ENCODE data around the gene DDX42.
"Not testable (repeated sequence)": the region's sequence is repeated elsewhere in the genome, so short reads cannot be mapped to it uniquely, and the experiment has no call there.

The DDX42 gene

DNA sequence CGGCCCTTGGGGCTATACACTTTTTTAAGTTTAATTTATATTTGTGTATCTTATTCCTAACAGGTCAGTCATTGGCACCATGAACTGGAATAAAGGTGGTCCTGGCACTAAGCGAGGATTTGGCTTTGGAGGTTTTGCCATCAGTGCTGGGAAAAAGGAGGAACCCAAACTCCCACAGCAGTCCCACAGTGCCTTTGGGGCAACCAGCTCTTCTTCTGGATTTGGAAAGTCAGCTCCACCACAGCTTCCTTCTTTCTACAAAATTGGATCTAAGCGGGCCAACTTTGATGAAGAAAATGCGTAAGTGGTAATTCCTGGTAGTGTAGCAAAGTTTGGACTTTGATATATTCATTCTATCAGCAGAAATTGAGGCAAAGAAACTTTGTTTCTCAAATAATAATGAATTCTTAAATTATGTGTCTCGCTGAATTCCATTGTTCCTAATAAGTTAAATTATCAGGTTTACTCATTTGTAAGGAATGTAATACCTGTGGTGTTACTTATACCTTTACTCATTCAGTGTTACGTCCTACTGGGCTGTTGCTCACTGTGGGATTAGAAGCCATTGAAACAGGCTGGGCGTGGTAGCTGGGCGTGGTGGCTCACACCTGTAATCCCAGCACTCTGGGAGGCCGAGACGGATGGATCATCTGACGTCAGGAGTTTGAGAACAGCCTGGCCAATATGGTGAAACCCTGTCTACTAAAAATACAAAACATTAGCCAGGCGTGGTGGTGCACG lies 13.2 kb downstream of the DDX42 start:
- no peaks in the 10 kb centered on the region for H3K27me3 ChIP-seq (replicated peaks in 2 of 5; ENCODE audit: control insufficient read depth in 4 of 5, insufficient read depth in 5 of 5, low read length in 4 of 5)
- H3K4me3 ChIP-seq (ENCODE audit: control insufficient read depth in 1 of 7, extremely low read depth in 1 of 7, insufficient read depth in 4 of 7, low read depth in 2 of 7, low read length in 6 of 7): no peak overlapping the region
- no peaks in the 10 kb centered on the region for H3K9me3 ChIP-seq (ENCODE audit: control extremely low read depth in 1 of 5, control insufficient read depth in 4 of 5, insufficient read depth in 2 of 5, low read depth in 1 of 5, low read length in 4 of 5)
- ChIA-PET POLR2A (no interaction called here), CTCF (interaction anchor here (1.3 to 2.1 kb wide), 4 partner anchors 11 to 33 kb away, joined by 4 to 8 read pairs (median 4); no protein-coding TSS in a partner anchor)
- DNase-seq: no peak
- H3K4me1 ChIP-seq (ENCODE audit: control extremely low read depth in 1 of 4, control insufficient read depth in 4 of 4, insufficient read depth in 4 of 4, low read length in 3 of 4): no peaks in the 10 kb centered on the region
- H3K36me3 ChIP-seq (ENCODE audit: control insufficient read depth in 4 of 4, insufficient read depth in 4 of 4, low read length in 3 of 4): peaks cover 16 to 56% (median 39%) of the 10 kb centered on the region in 4 experiments
- peak overlapping the region in 1 of 2 experiments; percentile 25 for H3K27ac ChIP-seq (ENCODE audit: insufficient read depth in 1 of 2, low read depth in 1 of 2, low read length in 2 of 2, poor library complexity in 1 of 2, severe bottlenecking in 2 of 2)
- 96% methylated on average over 6 of the region's 13 CpGs for WGBS (ENCODE audit: insufficient coverage)

DNA sequence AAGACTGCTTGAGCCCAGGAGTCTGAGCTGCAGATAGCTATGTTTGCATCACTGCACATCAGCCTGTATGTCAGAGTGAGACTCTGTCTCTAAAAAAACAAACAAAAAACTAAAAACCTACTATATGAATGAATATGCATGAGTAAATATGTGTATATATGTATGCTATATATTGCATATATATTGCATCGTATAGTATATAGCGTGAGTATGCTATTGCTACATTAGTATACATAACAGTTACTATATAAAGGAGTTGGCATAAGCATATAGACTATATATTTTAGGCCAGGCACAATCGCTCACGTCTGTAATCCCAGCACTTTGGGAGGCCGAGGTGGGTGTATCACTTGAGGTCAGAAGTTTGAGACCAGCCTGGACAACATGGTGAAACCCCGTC lies 16.1 kb downstream of the DDX42 start:
- H3K4me3 ChIP-seq (ENCODE audit: control insufficient read depth in 1 of 7, extremely low read depth in 1 of 7, insufficient read depth in 4 of 7, low read depth in 2 of 7, low read length in 6 of 7): no peak overlapping the region
- peaks cover 13 to 78% (median 45%) of the 10 kb centered on the region in 4 experiments for H3K36me3 ChIP-seq (ENCODE audit: control insufficient read depth in 4 of 4, insufficient read depth in 4 of 4, low read length in 3 of 4)
- no peaks in the 10 kb centered on the region for H3K27me3 ChIP-seq (replicated peaks in 2 of 5; ENCODE audit: control insufficient read depth in 4 of 5, insufficient read depth in 5 of 5, low read length in 4 of 5)
- DNase-seq: no peak
- POLR2A ChIA-PET: interaction anchor here (0.7 kb wide), 1 partner anchor 93 kb away, joined by 3 read pairs; no protein-coding TSS in a partner anchor
- H3K9me3 ChIP-seq (ENCODE audit: control extremely low read depth in 1 of 5, control insufficient read depth in 4 of 5, insufficient read depth in 2 of 5, low read depth in 1 of 5, low read length in 4 of 5): no peaks in the 10 kb centered on the region
- H3K4me1 ChIP-seq (ENCODE audit: control extremely low read depth in 1 of 4, control insufficient read depth in 4 of 4, insufficient read depth in 4 of 4, low read length in 3 of 4): no peaks in the 10 kb centered on the region
- CTCF ChIA-PET: no interaction called here
- no peak overlapping the region for H3K27ac ChIP-seq (ENCODE audit: insufficient read depth in 1 of 2, low read depth in 1 of 2, low read length in 2 of 2, poor library complexity in 1 of 2, severe bottlenecking in 2 of 2)
- WGBS (ENCODE audit: insufficient coverage): 97% methylated on average over 4 of the region's 6 CpGs

DNA sequence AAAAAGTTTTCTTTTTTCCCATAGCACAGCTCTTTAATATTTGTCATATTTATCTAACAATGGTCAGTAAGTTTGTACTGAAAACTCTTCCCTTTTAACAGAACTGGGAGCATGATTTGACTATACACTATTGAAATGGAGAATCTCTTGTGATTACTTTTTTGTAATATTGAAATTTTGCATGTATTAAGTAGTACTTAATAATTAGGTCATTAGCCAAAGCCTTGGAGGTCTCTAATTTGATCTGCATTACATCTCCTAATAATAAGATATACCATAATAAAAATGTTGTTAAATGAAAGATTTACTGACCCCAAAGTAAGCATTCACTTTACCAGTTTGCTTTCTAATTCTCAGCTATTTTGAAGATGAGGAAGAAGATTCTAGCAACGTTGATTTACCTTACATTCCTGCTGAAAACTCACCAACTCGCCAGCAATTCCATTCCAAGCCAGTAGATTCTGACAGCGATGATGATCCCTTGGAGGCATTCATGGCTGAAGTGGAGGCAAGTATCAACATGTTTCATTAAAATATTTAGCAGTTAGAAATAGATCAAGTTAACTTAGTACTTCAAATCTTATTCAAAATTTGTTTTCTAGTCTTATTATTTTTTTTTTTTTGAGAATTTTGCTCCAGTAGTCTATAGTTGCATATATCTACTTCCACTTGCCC lies 18.2 kb downstream of the DDX42 start:
- peaks cover 16 to 84% (median 53%) of the 10 kb centered on the region in 4 experiments for H3K36me3 ChIP-seq (ENCODE audit: control insufficient read depth in 4 of 4, insufficient read depth in 4 of 4, low read length in 3 of 4)
- no peak overlapping the region for H3K27ac ChIP-seq (ENCODE audit: insufficient read depth in 1 of 2, low read depth in 1 of 2, low read length in 2 of 2, poor library complexity in 1 of 2, severe bottlenecking in 2 of 2)

DNA sequence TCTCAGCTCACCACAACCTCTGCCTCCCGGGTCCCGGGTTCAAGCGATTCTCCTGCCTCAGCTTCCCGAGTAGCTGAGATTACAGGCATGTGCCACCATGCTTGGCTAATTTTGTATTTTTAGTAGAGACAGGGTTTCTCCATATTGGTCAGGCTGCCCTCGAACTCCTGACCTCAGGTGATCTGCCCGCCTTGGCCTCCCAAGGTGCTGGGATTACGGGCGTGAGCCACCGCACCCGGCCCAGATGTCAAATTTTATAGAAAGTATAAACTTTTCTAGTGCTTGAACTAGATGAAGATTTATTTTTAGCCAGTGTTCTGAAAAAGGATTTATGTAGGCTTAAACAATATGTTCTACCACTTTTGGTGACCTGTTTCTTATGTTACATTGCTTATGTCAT lies 22.4 kb downstream of the DDX42 start:
- H3K27me3 ChIP-seq (replicated peaks in 2 of 5; ENCODE audit: control insufficient read depth in 4 of 5, insufficient read depth in 5 of 5, low read length in 4 of 5); H3K9me3 ChIP-seq (ENCODE audit: control extremely low read depth in 1 of 5, control insufficient read depth in 4 of 5, insufficient read depth in 2 of 5, low read depth in 1 of 5, low read length in 4 of 5); H3K4me1 ChIP-seq (ENCODE audit: control extremely low read depth in 1 of 4, control insufficient read depth in 4 of 4, insufficient read depth in 4 of 4, low read length in 3 of 4); H3K4me3 ChIP-seq (ENCODE audit: control insufficient read depth in 1 of 7, extremely low read depth in 1 of 7, insufficient read depth in 4 of 7, low read depth in 2 of 7, low read length in 6 of 7); DNase-seq; H3K27ac ChIP-seq (ENCODE audit: insufficient read depth in 1 of 2, low read depth in 1 of 2, low read length in 2 of 2, poor library complexity in 1 of 2, severe bottlenecking in 2 of 2): not testable (repeated sequence)
- ChIA-PET POLR2A (interaction anchor here (0.9 kb wide), 1 partner anchor 90 kb away, joined by 3 read pairs; no protein-coding TSS in a partner anchor), CTCF (interaction anchor here (1.5 kb wide), 1 partner anchor 15 kb away, joined by 4 read pairs; no protein-coding TSS in a partner anchor)
- peaks cover 14 to 94% (median 63%) of the 10 kb centered on the region in 4 experiments for H3K36me3 ChIP-seq (ENCODE audit: control insufficient read depth in 4 of 4, insufficient read depth in 4 of 4, low read length in 3 of 4)
- 96% methylated on average over 8 of the region's 10 CpGs for WGBS (ENCODE audit: insufficient coverage)

More for the DNA sequence above, 18.2 kb downstream of the DDX42 start:
- WGBS (ENCODE audit: insufficient coverage): 100% methylated on average over 1 of the region's 3 CpGs
- H3K27me3 ChIP-seq (replicated peaks in 2 of 5; ENCODE audit: control insufficient read depth in 4 of 5, insufficient read depth in 5 of 5, low read length in 4 of 5): no peaks in the 10 kb centered on the region
- DNase-seq: no peak
- H3K4me3 ChIP-seq (ENCODE audit: control insufficient read depth in 1 of 7, extremely low read depth in 1 of 7, insufficient read depth in 4 of 7, low read depth in 2 of 7, low read length in 6 of 7): no peak overlapping the region
- H3K4me1 ChIP-seq (ENCODE audit: control extremely low read depth in 1 of 4, control insufficient read depth in 4 of 4, insufficient read depth in 4 of 4, low read length in 3 of 4): no peaks in the 10 kb centered on the region
- no peaks in the 10 kb centered on the region for H3K9me3 ChIP-seq (ENCODE audit: control extremely low read depth in 1 of 5, control insufficient read depth in 4 of 5, insufficient read depth in 2 of 5, low read depth in 1 of 5, low read length in 4 of 5)
- CTCF ChIA-PET: no interaction called here
- POLR2A ChIA-PET: no interaction called here

DNA sequence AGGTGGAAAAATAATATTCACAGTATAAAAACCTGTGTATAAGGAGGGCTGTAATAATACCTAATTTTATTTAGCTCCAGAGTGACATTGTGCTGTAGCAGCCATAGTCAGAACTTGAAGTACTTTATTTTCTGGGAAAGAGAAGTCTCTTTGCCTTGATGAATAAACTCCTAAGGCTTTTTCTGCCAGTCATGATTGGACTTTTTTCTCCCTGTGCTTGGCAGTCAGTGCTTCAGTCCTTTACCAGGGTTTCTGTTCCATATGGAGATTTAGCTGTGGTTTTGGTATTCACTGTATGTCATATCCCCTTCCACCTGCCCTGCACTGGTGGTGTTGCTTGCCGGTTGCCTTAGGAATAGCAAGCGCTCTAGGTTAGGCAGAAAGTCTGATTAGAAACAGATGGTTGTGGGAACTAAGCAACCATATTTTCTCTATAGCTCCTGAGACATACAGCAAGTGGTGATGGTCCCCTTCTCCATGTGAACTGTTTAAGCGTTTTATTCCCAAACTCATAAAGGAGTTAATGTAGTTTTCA lies 24.7 kb downstream of the DDX42 start:
- CTCF ChIA-PET: interaction anchor here (1.3 to 1.5 kb wide), 4 partner anchors 8 to 36 kb away, joined by 3 to 5 read pairs (median 4); no protein-coding TSS in a partner anchor
- Histone ChIP-seq H3K36me3 (ENCODE audit: control insufficient read depth in 4 of 4, insufficient read depth in 4 of 4, low read length in 3 of 4) (peaks cover 11 to 92% (median 64%) of the 10 kb centered on the region in 4 experiments), H3K4me1 (ENCODE audit: control extremely low read depth in 1 of 4, control insufficient read depth in 4 of 4, insufficient read depth in 4 of 4, low read length in 3 of 4) (no peaks in the 10 kb centered on the region), H3K27me3 (replicated peaks in 2 of 5; ENCODE audit: control insufficient read depth in 4 of 5, insufficient read depth in 5 of 5, low read length in 4 of 5) (no peaks in the 10 kb centered on the region), H3K27ac (ENCODE audit: insufficient read depth in 1 of 2, low read depth in 1 of 2, low read length in 2 of 2, poor library complexity in 1 of 2, severe bottlenecking in 2 of 2) (no peak overlapping the region), H3K4me3 (ENCODE audit: control insufficient read depth in 1 of 7, extremely low read depth in 1 of 7, insufficient read depth in 4 of 7, low read depth in 2 of 7, low read length in 6 of 7) (no peak overlapping the region), H3K9me3 (ENCODE audit: control extremely low read depth in 1 of 5, control insufficient read depth in 4 of 5, insufficient read depth in 2 of 5, low read depth in 1 of 5, low read length in 4 of 5) (no peaks in the 10 kb centered on the region)
- POLR2A ChIA-PET: interaction anchor here (1.3 kb wide), 1 partner anchor 25 kb away, joined by 4 read pairs; no protein-coding TSS in a partner anchor
- WGBS (ENCODE audit: insufficient coverage): 100% methylated on average over 3 of the region's 3 CpGs
- no peak for DNase-seq

DNA sequence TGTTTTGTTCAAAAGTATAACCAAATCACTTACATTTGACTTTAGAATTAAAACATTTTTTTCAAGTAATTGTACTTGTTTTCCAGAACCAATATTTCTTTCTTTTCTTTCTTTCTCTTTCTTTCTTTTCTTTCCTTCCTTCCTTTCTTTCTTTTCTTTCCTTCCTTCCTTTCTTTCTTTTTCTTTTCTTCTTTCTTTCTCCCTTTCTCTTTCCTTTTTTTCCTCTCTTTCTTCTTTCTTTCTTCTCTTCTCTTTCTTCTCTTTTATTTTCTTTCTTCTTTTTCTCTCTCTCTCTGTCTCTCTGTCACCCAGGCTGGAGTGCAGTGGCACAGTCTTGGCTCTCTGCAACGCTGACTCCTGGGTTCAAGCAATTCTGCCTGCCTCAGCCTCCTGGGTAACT lies 26.8 kb downstream of the DDX42 start:
- no peaks in the 10 kb centered on the region for H3K4me1 ChIP-seq (ENCODE audit: control extremely low read depth in 1 of 4, control insufficient read depth in 4 of 4, insufficient read depth in 4 of 4, low read length in 3 of 4)
- no peak for DNase-seq
- no peak overlapping the region for H3K27ac ChIP-seq (ENCODE audit: insufficient read depth in 1 of 2, low read depth in 1 of 2, low read length in 2 of 2, poor library complexity in 1 of 2, severe bottlenecking in 2 of 2)
- 100% methylated on average over 1 of the region's 1 CpG for WGBS (ENCODE audit: insufficient coverage)
- ChIA-PET CTCF (interaction anchor here (1.7 kb wide), 1 partner anchor 34 kb away, joined by 3 read pairs; no protein-coding TSS in a partner anchor), POLR2A (no interaction called here)
- no peak overlapping the region for H3K4me3 ChIP-seq (ENCODE audit: control insufficient read depth in 1 of 7, extremely low read depth in 1 of 7, insufficient read depth in 4 of 7, low read depth in 2 of 7, low read length in 6 of 7)
- no peaks in the 10 kb centered on the region for H3K27me3 ChIP-seq (replicated peaks in 2 of 5; ENCODE audit: control insufficient read depth in 4 of 5, insufficient read depth in 5 of 5, low read length in 4 of 5)
- H3K36me3 ChIP-seq (ENCODE audit: control insufficient read depth in 4 of 4, insufficient read depth in 4 of 4, low read length in 3 of 4): peaks cover 14 to 84% (median 58%) of the 10 kb centered on the region in 4 experiments
- no peaks in the 10 kb centered on the region for H3K9me3 ChIP-seq (ENCODE audit: control extremely low read depth in 1 of 5, control insufficient read depth in 4 of 5, insufficient read depth in 2 of 5, low read depth in 1 of 5, low read length in 4 of 5)

All from common myeloid progenitor, CD34-positive (primary cell).